Measurements from ENCODE around the gene MRPL4.
A peak's percentile ranks its signal among the peaks of the same experiment; 100 is the strongest.
"Not testable (repeated sequence)": the region's sequence is repeated elsewhere in the genome, so short reads cannot be mapped to it uniquely, and the experiment has no call there.

MRPL4 gene

DNA sequence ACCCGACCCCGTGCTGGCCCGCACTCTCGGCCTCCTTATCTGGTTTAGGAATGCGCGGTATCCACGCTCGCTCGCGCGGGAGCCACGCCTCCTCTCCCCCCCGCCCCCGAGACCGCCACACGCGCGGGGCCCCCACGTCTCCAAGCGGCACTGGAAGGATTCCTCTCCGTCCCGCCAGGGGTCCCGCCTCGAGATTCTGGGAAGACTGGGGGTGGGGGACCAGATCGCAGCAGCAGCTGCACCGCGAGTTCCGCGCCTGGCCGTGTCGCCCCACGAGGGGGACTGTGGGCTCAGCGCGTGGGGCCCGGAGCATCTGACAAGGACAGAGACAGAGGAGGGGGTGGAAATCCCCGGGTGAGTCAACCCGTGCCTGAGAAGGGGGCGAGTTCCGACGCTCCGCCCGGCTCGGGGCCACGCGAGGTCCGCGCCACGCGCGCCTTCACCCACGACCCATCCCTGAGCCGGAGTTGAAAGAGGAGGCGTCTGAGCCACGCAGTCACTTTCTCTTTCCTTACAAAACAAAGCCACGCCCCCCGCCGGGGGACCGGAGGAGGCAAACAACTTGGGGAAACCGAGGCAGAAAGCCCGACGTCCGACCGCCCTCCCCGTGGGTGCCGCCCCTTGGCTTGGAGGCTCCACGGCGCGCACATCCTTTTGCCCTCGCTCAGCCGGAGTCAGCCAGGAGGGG is 21.7 kb upstream of the MRPL4 start:
- DNase-seq (ENCODE audit: low read depth in 1 of 2, low spot score in 1 of 2) = peak; percentile 46 to 57

DNA sequence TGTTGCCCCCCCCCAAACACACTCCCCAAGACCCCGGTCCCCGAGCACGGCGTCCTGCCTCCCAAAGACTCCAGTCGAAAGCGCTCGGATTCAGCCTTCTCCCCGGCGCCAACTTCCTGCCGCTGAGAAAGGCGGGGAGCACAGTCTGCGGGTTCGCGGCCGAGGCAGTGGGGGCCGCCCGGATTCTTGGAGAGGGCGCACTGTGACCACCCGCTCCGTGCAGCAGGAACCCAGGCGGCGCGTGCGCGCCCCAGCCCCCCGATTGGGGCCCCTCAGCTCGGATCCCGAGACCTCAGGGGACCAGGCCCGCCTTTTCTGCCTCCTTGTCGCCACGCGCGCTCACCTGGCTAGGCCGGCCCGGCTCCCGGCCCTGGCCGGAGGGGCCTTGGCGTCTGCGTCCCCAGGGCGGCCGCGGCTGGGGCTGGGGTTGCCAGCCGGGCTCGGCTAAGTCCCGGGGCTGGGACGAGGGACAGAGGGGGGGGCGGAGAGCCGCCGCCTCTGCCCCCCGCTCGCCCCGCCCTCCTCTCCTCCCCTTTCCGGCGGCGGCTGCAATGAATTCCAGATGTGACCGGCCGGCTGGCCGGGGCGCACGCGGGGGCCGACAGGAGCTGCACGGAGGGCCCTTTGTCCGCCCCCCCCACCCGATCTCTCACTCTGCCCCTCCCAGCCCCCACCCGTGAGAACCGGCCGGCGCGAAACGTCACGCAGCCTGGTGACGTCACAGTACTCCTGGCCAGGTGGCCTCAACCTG is 21.0 kb upstream of the MRPL4 start, which contains the start of gene S1PR2:
S1PR2 (minus strand) TSS at position 471 of the 751 bp plus-strand sequence. CDS start 6,426 bp downstream, outside the sequence.
- peak; percentile 30 to 58 for DNase-seq (ENCODE audit: low read depth in 1 of 2, low spot score in 1 of 2)

DNA sequence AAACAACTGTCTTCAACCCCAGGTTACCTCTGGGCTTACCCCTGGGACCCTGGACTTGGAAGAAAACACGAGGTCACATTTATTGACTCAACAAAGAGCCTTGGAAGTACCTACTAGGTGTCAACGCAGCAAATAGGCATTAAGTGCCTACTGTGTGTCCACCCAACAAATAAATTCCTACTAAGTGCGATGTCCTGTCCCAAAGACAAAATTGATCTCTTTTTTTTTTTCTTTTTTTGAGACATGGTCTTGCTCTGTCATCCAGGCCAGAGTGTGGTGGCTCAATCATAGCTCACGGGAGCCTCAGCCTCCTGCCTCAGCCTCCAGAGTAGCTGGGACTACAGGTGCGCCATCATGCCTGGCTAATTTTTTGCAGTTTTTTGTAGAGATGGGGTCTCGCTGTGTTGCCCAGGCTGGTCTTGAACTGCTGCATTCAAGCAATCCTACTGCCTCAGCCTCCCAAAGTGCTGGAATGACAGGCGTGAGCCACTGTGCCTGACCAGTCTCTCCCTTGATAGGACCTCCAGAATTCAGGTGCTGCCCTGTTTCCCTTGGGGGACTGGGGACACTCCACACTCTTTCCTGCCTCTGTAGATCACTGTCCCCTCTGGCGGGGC is 20.3 kb upstream of the MRPL4 start:
- no peak for DNase-seq (ENCODE audit: low read depth in 1 of 2, low spot score in 1 of 2)

DNA sequence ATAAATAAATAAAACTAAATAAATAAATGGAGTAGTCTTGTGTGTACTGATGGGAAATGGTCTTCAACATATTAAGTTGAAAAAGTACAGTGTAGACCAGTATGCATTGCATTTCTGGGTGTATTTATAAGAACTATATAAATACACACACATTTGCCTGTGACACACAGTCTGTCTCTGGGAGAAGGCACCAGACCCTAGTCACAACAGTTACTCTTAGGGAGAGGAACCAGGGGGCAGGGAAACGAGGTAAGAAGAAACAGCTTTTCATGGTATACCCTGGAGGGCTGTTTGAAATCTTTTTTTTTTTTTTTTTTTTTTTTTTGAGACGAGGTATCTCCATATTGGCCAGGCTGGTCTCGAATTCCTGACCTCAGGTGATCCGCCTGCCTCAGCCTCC is 18.1 kb upstream of the MRPL4 start:
- DNase-seq (ENCODE audit: low read depth in 1 of 2, low spot score in 1 of 2) = no peak

DNA sequence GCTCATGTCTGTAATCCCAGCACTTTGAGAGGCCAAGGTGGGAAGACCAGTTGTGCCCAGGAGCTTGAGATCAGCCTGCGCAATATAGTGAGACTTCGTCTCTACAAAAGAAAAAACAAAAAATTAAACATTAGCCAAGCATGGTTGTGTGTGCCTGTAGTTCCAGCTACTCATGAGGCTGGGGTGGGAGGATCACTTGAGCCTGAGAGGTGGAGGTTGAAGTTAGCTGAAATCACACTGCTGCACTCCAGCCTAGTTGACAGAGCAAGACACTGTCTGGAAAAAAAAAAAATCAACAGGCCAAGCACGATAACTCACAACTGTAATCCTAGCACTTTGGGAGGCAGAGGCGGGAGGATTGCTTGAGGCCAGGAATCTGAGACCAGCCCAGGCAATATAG is 17.0 kb upstream of the MRPL4 start:
- DNase-seq (ENCODE audit: low read depth in 1 of 2, low spot score in 1 of 2) = no peak

DNA sequence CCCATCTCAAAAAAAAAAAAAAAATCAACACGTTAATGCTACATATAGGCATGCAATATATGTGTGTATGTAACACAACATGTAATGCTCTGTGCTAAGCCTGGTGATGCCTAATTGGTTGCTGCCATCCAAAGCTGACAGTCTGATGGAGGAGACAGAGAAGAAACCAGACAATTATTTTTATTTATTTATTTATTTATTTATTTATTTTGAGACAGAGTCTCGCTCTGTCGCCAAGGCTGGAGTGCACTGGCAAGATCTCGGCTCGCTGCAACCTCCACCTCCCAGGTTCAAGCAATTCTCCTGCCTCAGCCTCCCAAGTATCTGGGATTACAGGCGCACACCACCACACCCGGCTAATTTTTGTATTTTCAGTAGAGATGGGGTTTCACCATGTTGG is 16.6 kb upstream of the MRPL4 start:
- DNase-seq (ENCODE audit: low read depth in 1 of 2, low spot score in 1 of 2) = not testable (repeated sequence)

DNA sequence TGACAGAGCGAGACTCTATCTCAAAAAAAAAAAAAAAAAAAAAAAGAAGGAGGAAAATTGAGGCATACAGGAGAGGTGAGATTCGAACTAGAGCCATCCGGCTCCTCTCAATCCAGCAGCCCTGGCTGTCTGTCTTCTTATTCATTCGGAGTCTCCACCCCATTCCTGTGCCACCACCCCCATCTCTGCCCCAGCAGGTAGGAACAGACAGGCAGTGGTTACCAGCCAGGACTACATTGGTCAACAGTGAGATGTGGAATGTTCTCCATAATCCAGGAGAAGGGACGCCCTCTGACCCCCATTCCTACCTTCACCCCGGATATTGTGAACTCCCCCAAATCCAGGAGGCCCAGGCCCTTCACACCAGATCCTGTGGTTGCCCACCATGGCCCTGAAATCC is 14.3 kb upstream of the MRPL4 start:
- no peak for DNase-seq (ENCODE audit: low read depth in 1 of 2, low spot score in 1 of 2)

DNA sequence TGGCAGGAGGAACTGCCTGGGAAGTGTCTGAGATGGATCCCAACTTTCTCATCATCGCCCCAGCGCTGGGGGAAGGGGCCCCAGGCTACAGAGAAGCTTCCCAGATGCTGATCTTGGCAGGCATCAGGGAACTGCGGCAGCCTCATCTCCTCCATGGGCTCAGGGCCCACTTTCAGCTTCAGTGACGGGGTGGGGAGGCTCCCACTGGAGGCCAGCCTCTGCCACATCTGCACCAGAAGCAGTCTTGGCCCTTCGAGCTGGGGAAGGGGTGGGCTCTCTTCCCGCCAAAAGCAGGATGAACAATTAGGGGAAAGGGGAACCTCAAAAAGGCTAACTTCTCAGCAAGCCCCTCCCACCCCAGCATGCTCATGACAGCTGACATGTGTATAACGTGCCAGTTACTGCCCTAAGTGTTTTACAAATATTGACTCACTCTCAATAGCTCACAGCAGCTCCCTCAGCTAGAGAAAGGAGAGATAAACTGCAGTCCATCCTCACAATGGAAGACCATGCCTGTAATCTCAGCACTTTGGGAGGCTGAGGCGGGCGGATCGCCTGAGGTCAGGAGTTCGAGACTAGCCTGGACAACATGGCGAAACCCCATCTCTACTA is 13.7 kb upstream of the MRPL4 start:
- DNase-seq (ENCODE audit: low read depth in 1 of 2, low spot score in 1 of 2) = no peak

DNA sequence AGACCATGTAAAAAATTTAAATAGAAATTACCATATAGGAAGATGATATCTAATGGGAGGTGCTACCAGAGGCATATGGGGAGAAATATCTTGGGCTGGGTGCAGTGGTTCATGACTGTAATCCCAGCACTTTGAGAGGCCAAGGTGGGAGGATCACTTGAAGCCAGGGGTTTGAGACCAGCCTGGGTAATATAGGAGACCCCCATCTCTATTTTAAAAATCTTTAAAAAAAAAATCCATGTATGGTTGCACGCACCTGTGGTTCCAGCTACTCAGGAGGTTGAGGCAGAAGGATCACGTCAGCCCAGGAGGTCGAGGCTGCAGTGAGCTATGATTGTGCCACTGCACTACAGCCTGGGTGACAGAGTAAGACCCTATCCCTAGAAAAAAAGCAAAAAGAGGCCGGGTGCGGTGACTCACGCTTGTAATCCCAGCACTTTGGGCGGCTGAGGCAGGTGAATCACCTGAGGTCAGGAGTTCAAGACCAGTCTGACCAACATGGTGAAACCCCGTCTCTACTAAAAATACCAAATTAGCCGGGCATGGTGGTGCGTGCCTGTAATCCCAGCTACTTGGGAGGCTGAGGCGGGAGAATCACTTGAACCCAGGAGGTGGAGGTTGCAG is 10.1 kb upstream of the MRPL4 start:
- DNase-seq (ENCODE audit: low read depth in 1 of 2, low spot score in 1 of 2) = not testable (repeated sequence)

DNA sequence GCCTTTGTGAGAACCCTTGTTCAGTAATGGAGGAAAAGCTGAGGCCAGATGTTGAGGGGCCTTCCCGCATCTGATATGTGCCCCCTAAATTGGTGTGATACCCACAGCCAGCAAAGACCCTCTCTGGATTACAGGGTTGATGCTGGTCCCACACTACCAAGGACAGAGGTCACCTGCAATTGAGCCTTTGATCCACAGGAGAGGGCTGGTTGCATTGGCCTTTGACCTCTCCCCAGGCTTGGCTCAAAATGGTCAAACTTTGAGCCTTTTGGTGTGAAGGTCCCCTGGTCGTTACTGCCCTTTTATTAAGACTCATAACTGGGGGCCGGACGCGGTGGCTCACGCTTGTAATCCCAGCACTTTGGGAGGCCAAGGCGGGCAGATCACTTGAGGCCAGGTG is 8.4 kb upstream of the MRPL4 start:
- no peak for DNase-seq (ENCODE audit: low read depth in 1 of 2, low spot score in 1 of 2)

DNA sequence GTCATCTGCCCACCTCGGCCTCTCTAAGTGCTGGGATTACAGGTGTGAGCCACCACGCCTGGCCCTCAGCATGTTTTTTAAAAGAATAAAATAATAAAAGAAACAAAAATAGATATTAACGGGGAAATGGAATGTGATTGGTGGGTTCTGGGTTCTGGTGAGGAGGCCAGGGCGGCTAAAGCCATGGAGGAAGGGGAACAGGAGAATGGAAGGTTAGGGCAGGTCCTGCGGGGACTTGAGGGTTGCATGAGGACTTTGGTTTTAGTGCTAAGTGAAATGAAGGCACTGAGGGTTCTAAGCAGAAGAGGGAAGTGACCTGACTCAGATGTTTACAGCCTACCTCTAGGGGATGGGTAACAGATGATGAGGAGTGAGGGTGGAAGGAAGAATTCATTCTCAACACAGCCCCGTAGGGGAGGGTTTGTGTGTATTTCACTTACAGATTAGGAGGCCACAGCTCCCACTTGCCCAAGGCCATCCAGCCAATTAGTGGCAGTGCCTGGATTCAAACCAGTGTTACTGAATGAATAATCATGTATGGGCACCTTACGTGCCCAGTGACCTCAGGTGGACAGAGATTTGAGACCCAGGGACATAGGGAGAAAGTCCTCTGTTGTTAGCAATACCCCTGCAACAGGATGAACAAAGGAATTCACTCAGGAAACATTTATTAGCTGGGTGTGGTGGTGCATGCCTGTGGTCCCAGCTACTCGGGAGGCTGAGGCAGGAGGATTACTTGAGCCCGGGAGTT is 6.7 kb upstream of the MRPL4 start:
- no peak for DNase-seq (ENCODE audit: low read depth in 1 of 2, low spot score in 1 of 2)

DNA sequence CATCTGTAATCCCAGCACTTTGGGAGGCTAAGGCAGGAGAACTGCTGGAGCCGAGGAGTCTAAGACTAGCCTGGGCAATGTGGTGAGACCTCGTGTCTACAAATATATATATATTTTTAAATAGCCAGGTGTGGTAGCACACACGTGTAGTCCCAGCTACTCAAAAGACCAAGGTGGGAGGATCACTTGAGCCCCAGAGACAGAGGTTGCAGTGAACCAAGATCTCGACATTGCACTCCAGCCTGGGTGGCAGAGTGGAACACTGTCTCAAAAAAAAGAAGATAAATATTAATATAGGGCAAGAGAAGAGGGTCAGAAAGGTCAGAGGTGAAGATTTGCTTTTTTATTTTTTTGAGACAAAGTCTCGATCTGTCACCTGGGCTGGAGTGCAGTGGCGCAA is 5.5 kb upstream of the MRPL4 start:
- no peak for DNase-seq (ENCODE audit: low read depth in 1 of 2, low spot score in 1 of 2)

DNA sequence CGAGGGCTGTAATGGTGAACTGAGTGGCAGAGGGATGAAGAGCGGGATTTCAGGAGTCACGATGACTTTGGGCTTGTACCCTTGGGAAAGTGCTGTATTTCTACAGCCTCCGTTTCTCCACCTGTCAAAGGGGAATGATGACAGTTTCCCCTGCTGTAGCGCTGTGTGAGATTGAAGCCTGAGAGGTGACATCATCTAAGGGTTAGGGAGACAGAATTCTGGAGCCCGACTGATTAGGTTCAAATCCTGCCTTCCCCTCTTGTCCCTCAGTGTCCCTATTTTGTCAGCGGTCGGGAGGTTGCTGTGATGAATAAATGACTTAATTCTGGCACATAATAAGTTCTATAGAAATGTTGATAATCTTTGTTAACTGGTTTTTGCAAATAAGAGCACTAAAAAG is 693 bp downstream of the MRPL4 start:
- DNase-seq (ENCODE audit: low read depth in 1 of 2, low spot score in 1 of 2) = no peak

DNA sequence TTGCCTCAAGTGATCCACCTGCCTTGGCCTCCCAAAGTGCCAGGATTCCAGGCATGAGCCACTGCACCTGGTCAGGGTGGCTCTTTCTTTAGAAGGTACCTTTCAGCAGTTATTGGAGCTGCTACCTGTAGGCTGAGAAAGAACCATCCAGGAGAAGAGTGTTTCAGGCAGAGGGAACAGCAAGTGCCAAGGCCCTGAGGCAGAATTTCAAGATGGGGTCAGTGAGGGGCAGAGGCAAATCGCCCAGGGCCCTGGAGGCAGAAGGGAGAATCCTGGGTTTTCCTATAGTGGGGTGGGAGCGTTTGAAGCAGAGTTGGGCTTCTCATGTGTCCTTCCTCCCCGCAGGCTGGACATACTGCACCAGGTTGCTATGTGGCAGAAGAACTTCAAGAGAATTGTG is 2.2 kb downstream of the MRPL4 start:
- DNase-seq (ENCODE audit: low read depth in 1 of 2, low spot score in 1 of 2) = no peak

DNA sequence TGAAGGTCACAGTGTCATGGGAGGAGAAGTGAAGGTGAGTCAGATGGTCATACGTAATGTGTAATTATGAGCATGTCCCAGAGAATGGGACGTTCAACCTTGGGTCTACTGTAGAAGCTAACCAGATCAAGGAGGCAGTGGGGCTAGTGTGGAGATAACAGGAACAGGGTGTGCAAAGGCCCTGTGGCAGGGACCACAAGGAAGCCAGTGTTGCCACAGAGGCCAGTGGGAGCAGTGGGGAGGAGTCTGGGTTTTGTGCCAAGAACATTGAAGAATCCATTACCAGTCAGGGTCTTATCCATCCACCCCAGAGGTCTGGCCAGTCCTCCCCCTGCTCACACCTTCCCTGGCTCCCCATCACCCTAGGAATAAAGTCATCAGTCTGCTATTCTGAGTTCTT is 3.3 kb downstream of the MRPL4 start:
- DNase-seq (ENCODE audit: low read depth in 1 of 2, low spot score in 1 of 2) = no peak

DNA sequence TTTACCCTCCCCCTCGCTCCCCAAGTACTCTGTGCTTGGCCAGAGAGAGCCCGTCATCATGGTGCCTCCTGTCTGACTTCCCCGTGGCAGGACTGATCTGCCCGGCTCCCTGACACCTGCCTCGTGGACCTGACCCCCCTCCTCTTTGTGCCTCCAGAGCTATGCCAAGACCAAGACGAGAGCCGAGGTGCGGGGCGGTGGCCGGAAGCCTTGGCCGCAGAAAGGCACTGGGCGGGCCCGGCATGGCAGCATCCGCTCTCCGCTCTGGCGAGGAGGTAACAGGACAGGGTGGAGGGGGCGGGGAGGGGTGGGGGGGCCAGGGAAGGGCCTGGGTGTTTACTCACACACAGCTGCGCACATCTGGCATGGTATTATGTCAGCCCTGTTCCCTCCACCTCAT is 4.5 kb downstream of the MRPL4 start:
- DNase-seq (ENCODE audit: low read depth in 1 of 2, low spot score in 1 of 2) = no peak

DNA sequence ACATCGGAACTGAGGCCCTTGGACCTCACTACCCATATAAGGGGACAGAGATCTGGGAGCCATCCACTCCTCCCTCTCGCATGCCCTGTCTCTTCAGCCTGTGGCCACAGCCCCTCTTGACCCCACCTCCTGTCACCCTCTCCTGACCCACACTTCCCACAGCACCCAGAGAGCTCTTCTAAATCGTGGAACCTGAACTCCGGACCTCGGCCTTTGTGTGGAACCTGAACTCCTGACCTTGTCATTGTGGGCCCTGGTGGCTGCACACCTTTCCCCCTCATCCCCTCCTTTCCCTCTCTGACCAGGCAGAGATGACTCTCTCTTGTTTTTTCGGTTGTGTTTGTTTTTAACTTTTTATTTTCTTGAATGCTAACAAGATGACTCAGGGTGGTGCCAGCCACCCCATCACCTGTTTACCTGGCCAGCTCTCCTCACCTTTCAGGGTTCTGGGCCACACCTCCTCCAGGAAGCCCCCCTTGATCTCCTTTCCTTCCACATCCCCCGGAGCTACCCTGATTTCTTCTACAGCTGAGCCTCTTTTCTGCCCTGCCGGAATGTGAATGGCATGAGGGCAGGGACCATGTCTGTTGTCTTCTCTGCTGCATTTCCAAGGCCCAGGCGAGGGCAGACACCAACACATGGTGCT is 5.1 kb downstream of the MRPL4 start:
- DNase-seq (ENCODE audit: low read depth in 1 of 2, low spot score in 1 of 2) = no peak

DNA sequence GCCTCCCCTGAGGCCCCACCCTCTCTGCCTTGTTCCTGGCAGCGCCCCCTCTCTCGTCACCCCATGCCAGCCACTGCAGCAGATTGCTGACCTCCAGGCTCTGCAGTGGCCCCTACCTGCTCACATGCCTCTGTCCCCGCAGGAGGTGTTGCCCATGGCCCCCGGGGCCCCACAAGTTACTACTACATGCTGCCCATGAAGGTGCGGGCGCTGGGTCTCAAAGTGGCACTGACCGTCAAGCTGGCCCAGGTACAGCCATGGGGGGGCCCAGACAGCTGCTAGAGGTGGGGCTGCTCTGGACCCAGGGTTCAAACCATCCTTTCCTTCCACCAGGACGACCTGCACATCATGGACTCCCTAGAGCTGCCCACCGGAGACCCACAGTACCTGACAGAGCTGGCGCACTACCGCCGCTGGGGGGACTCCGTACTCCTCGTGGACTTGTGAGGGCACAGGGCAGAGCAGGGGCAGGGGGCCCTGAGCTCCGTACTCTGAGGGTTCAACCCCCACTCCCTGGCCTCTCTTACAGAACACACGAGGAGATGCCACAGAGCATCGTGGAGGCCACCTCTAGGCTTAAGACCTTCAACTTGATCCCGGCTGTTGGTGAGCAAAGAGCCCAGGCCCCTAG is 6.2 kb downstream of the MRPL4 start:
- DNase-seq (ENCODE audit: low read depth in 1 of 2, low spot score in 1 of 2) = no peak

DNA sequence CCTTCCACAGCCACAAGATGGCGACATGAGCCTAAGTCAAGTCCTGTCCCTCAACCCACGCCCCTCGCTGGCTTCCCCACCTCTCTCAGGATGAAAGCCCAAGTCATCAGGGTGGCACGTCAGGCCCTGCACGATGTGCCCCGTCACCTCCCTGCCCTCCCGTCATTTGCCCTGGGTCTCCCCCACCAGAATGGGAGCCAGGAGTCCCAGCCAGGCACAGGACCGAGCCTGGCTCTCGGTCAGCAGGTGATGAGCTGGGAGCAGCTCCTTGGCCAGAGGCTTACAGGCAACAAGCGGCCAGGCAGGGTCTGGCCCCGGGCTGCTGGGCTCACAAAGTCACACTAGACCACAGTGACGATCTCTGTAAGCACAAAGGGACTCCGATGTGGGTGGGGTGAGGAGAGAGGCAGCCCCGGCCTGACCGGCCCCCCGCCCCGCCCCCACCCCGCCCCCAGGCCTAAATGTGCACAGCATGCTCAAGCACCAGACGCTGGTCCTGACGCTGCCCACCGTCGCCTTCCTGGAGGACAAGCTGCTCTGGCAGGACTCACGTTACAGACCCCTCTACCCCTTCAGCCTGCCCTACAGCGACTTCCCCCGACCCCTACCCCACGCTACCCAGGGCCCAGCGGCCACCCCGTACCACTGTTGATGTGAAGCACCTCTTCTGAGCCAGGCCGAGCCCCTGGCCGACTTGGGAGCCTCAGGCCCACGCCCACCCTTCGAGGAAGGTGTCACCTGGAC is 7.3 kb downstream of the MRPL4 start:
- peak; percentile 62 to 80 for DNase-seq (ENCODE audit: low read depth in 1 of 2, low spot score in 1 of 2)
